Measurements from ENCODE around the gene OR52K1.

The OR52K1 gene

DNA sequence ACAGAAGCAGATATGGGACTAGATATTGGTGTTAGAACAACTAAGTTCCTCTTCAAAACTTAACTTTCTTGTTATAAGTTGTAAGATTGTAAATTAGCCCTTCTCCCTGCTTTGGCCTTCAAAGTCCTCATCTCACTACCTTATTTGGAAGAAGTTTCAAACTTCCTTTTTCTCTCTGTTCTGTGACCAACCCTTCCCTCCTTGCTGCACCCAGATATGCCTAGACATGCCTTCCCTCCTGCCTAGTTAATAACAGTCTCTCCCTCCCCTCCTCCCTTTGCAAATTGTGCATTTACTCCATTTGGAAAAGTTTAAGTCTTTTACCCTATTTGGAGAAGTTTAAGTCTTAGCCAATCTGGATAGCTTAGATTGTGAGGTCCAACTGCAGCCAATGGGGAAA lies 28.4 kb upstream of the OR52K1 start:
- TF ChIP-seq, protein P1, sequence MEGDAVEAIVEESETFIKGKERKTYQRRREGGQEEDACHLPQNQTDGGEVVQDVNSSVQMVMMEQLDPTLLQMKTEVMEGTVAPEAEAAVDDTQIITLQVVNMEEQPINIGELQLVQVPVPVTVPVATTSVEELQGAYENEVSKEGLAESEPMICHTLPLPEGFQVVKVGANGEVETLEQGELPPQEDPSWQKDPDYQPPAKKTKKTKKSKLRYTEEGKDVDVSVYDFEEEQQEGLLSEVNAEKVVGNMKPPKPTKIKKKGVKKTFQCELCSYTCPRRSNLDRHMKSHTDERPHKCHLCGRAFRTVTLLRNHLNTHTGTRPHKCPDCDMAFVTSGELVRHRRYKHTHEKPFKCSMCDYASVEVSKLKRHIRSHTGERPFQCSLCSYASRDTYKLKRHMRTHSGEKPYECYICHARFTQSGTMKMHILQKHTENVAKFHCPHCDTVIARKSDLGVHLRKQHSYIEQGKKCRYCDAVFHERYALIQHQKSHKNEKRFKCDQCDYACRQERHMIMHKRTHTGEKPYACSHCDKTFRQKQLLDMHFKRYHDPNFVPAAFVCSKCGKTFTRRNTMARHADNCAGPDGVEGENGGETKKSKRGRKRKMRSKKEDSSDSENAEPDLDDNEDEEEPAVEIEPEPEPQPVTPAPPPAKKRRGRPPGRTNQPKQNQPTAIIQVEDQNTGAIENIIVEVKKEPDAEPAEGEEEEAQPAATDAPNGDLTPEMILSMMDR (IDR thresholded peaks at IDR 0.05) = no peak
- no peak for TF ChIP-seq ZFX (IDR thresholded peaks at IDR 0.05; ENCODE audit: borderline replicate concordance)
- H3K27ac ChIP-seq = no peak overlapping the region

DNA sequence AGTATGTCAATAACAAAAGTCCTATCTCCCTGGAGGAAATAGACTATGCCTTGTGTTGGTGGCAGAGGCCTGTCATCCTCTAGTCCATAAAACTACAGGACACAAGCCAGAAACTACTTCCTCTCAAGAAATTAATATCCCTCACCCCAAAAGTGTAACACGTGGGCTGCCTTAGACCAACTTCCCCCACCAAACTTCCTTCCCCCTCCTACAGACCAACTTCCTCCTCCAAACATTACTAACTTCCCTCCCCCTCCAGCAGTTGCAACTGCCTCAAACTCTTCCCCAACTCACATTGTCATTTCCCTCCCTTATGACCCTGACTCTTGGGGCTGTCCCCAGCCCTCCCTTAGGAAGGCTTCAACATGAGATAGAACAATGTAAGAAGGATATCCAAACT lies 27.0 kb upstream of the OR52K1 start:
- H3K27ac ChIP-seq = no peak overlapping the region
- TF ChIP-seq, protein P1 (IDR thresholded peaks at IDR 0.05) = no peak
- no peak for TF ChIP-seq ZFX (IDR thresholded peaks at IDR 0.05; ENCODE audit: borderline replicate concordance)

GRCh38 chr11:4459500-4459899 lies 22.9 kb upstream of the OR52K1 start:
- H3K27ac ChIP-seq = no peak overlapping the region
- TF ChIP-seq, protein P1 (IDR thresholded peaks at IDR 0.05) = no peak
- TF ChIP-seq ZFX (IDR thresholded peaks at IDR 0.05; ENCODE audit: borderline replicate concordance) = no peak

- no peak overlapping the region for H3K27ac ChIP-seq
- TF ChIP-seq ZFX (IDR thresholded peaks at IDR 0.05; ENCODE audit: borderline replicate concordance) = no peak
- TF ChIP-seq, protein P1 (IDR thresholded peaks at IDR 0.05) = no peak
Observed at GRCh38 chr11:4460151-4460550, 22.3 kb upstream of the OR52K1 start.

GRCh38 chr11:4464216-4465159 lies 18.0 kb upstream of the OR52K1 start:
- peak overlapping the region; percentile 21 for H3K27ac ChIP-seq
- TF ChIP-seq, protein P1 (IDR thresholded peaks at IDR 0.05) = no peak
- no peak for TF ChIP-seq ZFX (IDR thresholded peaks at IDR 0.05; ENCODE audit: borderline replicate concordance)

- no peak overlapping the region for H3K27ac ChIP-seq
- TF ChIP-seq, protein P1 (IDR thresholded peaks at IDR 0.05) = no peak
- no peak for TF ChIP-seq ZFX (IDR thresholded peaks at IDR 0.05; ENCODE audit: borderline replicate concordance)
Observed at GRCh38 chr11:4465407-4465806, 17.0 kb upstream of the OR52K1 start.
